Measurements from ENCODE around the gene RAP1GAP. TPM values are rescaled to one million over a fixed set of nuclear protein-coding genes. Genes with fewer than 3 reads are reported as not detected.
A peak's percentile ranks its signal among the peaks of the same experiment; 100 is the strongest.

The RAP1GAP gene
- total RNA-seq, 1 experiment from 2014 or later: 0.17 TPM

- DNase-seq (ENCODE audit: extremely low read depth, low read depth): no peak
Observed at GRCh38 chr1:21663248-21663950, 5.8 kb downstream of the RAP1GAP start.

GRCh38 chr1:21662426-21663247 is 6.5 kb downstream of the RAP1GAP start:
- DNase-seq (ENCODE audit: extremely low read depth, low read depth): no peak

- no peak for DNase-seq (ENCODE audit: extremely low read depth, low read depth)
Observed at GRCh38 chr1:21661886-21662285, 7.3 kb downstream of the RAP1GAP start.

- no peak for DNase-seq (ENCODE audit: extremely low read depth, low read depth)
Observed at GRCh38 chr1:21659924-21660326, 9.2 kb downstream of the RAP1GAP start.

- peak; percentile 54 for DNase-seq (ENCODE audit: extremely low read depth, low read depth)
Observed at GRCh38 chr1:21659099-21659923, 9.8 kb downstream of the RAP1GAP start.

- no peak for DNase-seq (ENCODE audit: extremely low read depth, low read depth)
Observed at GRCh38 chr1:21657456-21658190, 11.5 kb downstream of the RAP1GAP start.

GRCh38 chr1:21655748-21656147 is 13.4 kb downstream of the RAP1GAP start:
- DNase-seq (ENCODE audit: extremely low read depth, low read depth): peak; percentile 13

GRCh38 chr1:21655259-21655658 is 13.9 kb downstream of the RAP1GAP start:
- no peak for DNase-seq (ENCODE audit: extremely low read depth, low read depth)

- no peak for DNase-seq (ENCODE audit: extremely low read depth, low read depth)
Observed at GRCh38 chr1:21654209-21654608, 14.9 kb downstream of the RAP1GAP start.

GRCh38 chr1:21653744-21654100 is 15.4 kb downstream of the RAP1GAP start:
- DNase-seq (ENCODE audit: extremely low read depth, low read depth): no peak

GRCh38 chr1:21652937-21653743 is 16.0 kb downstream of the RAP1GAP start:
- DNase-seq (ENCODE audit: extremely low read depth, low read depth): no peak

GRCh38 chr1:21652101-21652936 is 16.8 kb downstream of the RAP1GAP start:
- no peak for DNase-seq (ENCODE audit: extremely low read depth, low read depth)

- no peak for DNase-seq (ENCODE audit: extremely low read depth, low read depth)
Observed at GRCh38 chr1:21651214-21652042, 17.7 kb downstream of the RAP1GAP start.

- no peak for DNase-seq (ENCODE audit: extremely low read depth, low read depth)
Observed at GRCh38 chr1:21650400-21650799, 18.8 kb downstream of the RAP1GAP start.

GRCh38 chr1:21649315-21649714 is 19.8 kb downstream of the RAP1GAP start:
- no peak for DNase-seq (ENCODE audit: extremely low read depth, low read depth)

- DNase-seq (ENCODE audit: extremely low read depth, low read depth): no peak
Observed at GRCh38 chr1:21648791-21649190, 20.4 kb downstream of the RAP1GAP start.

- no peak for DNase-seq (ENCODE audit: extremely low read depth, low read depth)
Observed at GRCh38 chr1:21648352-21648730, 20.8 kb downstream of the RAP1GAP start.

Measured in NCI-H460 (cell line).